Esophagus squamous epithelium (tissue), 4 donors: ENCODE data around the gene MAGEA4.

Experiments
- CTCF ChIP-seq, 6 experiments: fragments of 450-650 bp in 4 of 6; fragments of 200-600 bp in 2 of 6; sonication (generic) in 2 of 6; IDR thresholded peaks; one replicate each; pipeline ENCODE4 v1.5.1; 2016 to 2019; ENCODE audit warnings: antibody characterized with exemption in 6 of 6, mild to moderate bottlenecking in 4 of 6, moderate library complexity in 4 of 6
- POLR2A ChIP-seq, 4 donors: fragments of 450-650 bp; IDR thresholded peaks; one replicate each; pipeline ENCODE4 v1.6.1; 2017; ENCODE audit warnings: antibody characterized with exemption in 4 of 4, mild to moderate bottlenecking in 4 of 4, moderate library complexity in 3 of 4

DNA sequence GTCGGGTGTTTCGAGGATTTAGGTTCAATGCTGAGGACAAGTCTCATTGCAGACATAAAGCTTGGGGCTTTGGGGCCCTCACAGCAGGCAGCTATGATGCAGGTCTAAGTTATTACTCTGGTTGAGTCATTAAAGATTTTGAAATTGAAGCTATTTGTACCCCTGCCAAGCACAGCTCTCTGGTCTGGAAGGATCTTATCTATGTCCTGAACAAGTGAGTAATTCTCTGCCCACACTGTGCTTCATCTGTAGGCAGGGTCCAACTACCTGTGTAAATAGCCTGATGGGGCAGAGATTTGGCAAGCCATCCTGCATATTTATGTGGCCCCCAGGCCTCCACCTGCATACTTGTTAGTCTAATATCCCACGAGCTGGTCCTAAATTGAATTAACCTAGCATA is 41.4 kb upstream of the MAGEA4 start:
- TF ChIP-seq POLR2A (IDR thresholded peaks at IDR 0.05): no peak
- TF ChIP-seq CTCF (IDR thresholded peaks at IDR 0.05): no peak
